ENCODE data around the gene UNC5C. TPM values are rescaled to one million over a fixed set of nuclear protein-coding genes. Genes with fewer than 3 reads are reported as not detected.

UNC5C gene
- total and polyA plus RNA-seq, 2 of the 4 experiments (the other 2 are of a cell fraction) = under 0.01 TPM

DNA sequence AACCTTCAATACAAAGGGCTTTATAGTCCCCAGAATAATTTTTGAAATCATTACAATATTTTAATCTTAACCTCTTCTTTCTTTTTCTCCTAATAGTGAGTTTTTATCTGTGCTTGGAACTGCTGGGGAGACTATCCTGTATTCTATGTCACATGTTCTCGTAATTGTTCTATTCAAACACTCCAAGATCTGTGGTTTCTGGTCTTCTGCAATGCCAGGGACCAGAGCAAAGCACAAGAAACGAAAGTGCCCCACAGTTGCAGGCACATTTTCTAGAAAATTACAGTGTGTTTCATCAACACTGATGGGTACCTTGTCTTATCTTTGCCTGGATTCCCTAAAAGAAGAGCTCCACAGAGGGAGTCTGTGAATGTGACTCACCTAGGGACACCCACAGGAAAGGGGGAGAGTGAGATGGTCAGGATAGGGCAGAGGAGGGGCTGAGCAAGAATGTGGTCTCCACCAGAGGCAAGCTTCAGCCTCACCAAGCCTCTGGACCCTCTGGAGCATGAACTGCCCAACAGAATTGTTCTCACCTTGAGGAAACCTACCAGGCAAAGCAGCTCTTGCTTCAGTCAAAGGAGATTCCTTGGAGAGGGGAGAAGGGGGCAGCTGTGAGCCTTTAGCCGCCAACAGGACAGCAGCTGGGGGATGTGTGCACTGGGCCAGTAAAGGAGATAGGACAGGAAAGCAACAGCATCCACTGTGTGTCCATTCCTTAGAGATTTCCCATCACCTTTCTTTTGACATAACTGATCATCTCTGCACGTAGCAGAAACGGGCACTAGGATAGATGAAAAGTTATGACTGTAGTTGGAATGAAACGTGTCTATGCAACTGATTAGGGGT lies 25.9 kb downstream of the UNC5C start:
- DNase-seq (no peak), ATAC-seq (ENCODE audit: low read depth) (no peak)
- no peak overlapping the region for H3K18ac ChIP-seq (ENCODE audit: low read depth, low read length)
- WGBS, 2 experiments (ENCODE audit: extremely low coverage in 2 of 2, insufficient read length in 1 of 2) = no CpG with 5 or more reads among the region's 6 CpGs
- no peak overlapping the region for H3K4me2 ChIP-seq (ENCODE audit: low read depth, low read length)
- BruUV-seq (replicated peaks) = no TSS peak
- intact Hi-C loops (cut with micrococcal nuclease) (no loop called here), dilution Hi-C loops (cut with HindIII; ENCODE audit: low sequenced_read_pairs, unreplicated experiment) (no loop called here), in situ Hi-C loops (cut with MboI; ENCODE audit: low sequenced_read_pairs) (no loop called here)
- no peak overlapping the region for H3K27ac ChIP-seq (ENCODE audit: insufficient read depth, low read length)
- H4K91ac ChIP-seq (ENCODE audit: insufficient read depth, low read depth, low read length) = no peak overlapping the region
- no peaks in the 10 kb centered on the region for H3K9me1 ChIP-seq (ENCODE audit: insufficient read depth, low read length)
- TF ChIP-seq MAZ (IDR thresholded peaks at IDR 0.05; ENCODE audit: borderline replicate concordance, low read depth, low read length) (no peak), RFX5 (IDR thresholded peaks at IDR 0.05; ENCODE audit: low read depth, low read length) (no peak), SMC3 (IDR thresholded peaks at IDR 0.05; ENCODE audit: low read depth, low read length) (no peak), CEBPB (IDR thresholded peaks at IDR 0.05; ENCODE audit: low read depth, low read length) (no peak), MXI1 (IDR thresholded peaks at IDR 0.05; ENCODE audit: borderline replicate concordance, low read depth, low read length) (no peak), RAD21 (IDR thresholded peaks at IDR 0.05; ENCODE audit: low read length) (no peak), FOS (IDR thresholded peaks at IDR 0.05; ENCODE audit: low read depth, low read length) (no peak)
- TF ChIP-seq, protein P1, sequence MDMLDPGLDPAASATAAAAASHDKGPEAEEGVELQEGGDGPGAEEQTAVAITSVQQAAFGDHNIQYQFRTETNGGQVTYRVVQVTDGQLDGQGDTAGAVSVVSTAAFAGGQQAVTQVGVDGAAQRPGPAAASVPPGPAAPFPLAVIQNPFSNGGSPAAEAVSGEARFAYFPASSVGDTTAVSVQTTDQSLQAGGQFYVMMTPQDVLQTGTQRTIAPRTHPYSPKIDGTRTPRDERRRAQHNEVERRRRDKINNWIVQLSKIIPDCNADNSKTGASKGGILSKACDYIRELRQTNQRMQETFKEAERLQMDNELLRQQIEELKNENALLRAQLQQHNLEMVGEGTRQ (IDR thresholded peaks at IDR 0.05; ENCODE audit: low read depth, low read length) = no peak
- no peak overlapping the region for H3K4me3 ChIP-seq (ENCODE audit: insufficient read depth, low read depth, low read length)
- H3K4ac ChIP-seq (ENCODE audit: low read depth, low read length) = no peak overlapping the region
- H2BK5ac ChIP-seq (ENCODE audit: low read depth, low read length, poor library complexity, severe bottlenecking) = no peak overlapping the region
- H4K5ac ChIP-seq (ENCODE audit: low read depth, low read length) = no peak overlapping the region
- H3K79me1 ChIP-seq (ENCODE audit: low read depth in 1 of 2, low read length in 2 of 2) = no peaks in the 10 kb centered on the region
- no peak overlapping the region for H3K14ac ChIP-seq (replicated peaks; ENCODE audit: low read depth, low read length)
- H3K4me1 ChIP-seq (ENCODE audit: control insufficient read depth, insufficient read depth, low read length) = no peaks in the 10 kb centered on the region
- H2AK5ac ChIP-seq (ENCODE audit: low read depth, low read length) = no peak overlapping the region
- H2BK120ac ChIP-seq (ENCODE audit: low read depth, low read length) = no peak overlapping the region
- no peak overlapping the region for H2AK9ac ChIP-seq (replicated peaks; ENCODE audit: low read depth, low read length, poor library complexity)
- H3K9ac ChIP-seq (ENCODE audit: low read depth, low read length) = no peak overlapping the region
- ChIA-PET POLR2A (ENCODE audit: unreplicated experiment) (no interaction called here), CTCF (interaction anchor here (1.3 kb wide), 1 partner anchor 13 kb away, joined by 4 read pairs; no protein-coding TSS in a partner anchor)
- no peak overlapping the region for H2BK15ac ChIP-seq (ENCODE audit: low read depth, low read length)
- H4K8ac ChIP-seq (ENCODE audit: low read depth in 2 of 2, low read length in 2 of 2) = no peak overlapping the region
- no peak overlapping the region for H2AFZ ChIP-seq (replicated peaks; ENCODE audit: low read length, poor library complexity)
- no peaks in the 10 kb centered on the region for H3K9me3 ChIP-seq (ENCODE audit: control insufficient read depth, insufficient read depth, low read length)
- H3K27me3 ChIP-seq (ENCODE audit: control insufficient read depth, insufficient read depth, low read length) = no peaks in the 10 kb centered on the region
- no peak overlapping the region for H3K56ac ChIP-seq (ENCODE audit: extremely low read depth, insufficient read depth, low read length)
- H4K20me1 ChIP-seq (ENCODE audit: insufficient read depth, low read length) = no peaks in the 10 kb centered on the region
- no peak overlapping the region for H2BK20ac ChIP-seq (ENCODE audit: low read depth, low read length)
- no peaks in the 10 kb centered on the region for H3K36me3 ChIP-seq (ENCODE audit: control insufficient read depth, insufficient read depth, low read length)
- no peak overlapping the region for H3K23ac ChIP-seq (ENCODE audit: low read depth, low read length)
